Measurements from ENCODE around the gene ATP6V0E1.
"Not testable (repeated sequence)": the region's sequence is repeated elsewhere in the genome, so short reads cannot be mapped to it uniquely, and the experiment has no call there.

ATP6V0E1 gene

GRCh38 chr5:173039188-173039587 is 55.6 kb downstream of the ATP6V0E1 start:
- DNase-seq (ENCODE audit: low read depth) = no peak

GRCh38 chr5:173039964-173040363 is 56.4 kb downstream of the ATP6V0E1 start:
- no peak for DNase-seq (ENCODE audit: low read depth)

- DNase-seq (ENCODE audit: low read depth) = no peak
Measured at GRCh38 chr5:173041881-173042762, 58.6 kb downstream of the ATP6V0E1 start.

- DNase-seq (ENCODE audit: low read depth) = no peak
Measured at GRCh38 chr5:173042763-173043107, 59.2 kb downstream of the ATP6V0E1 start.

- no peak for DNase-seq (ENCODE audit: low read depth)
Measured at GRCh38 chr5:173045474-173045873, 61.9 kb downstream of the ATP6V0E1 start.

GRCh38 chr5:173047096-173047837 is 63.7 kb downstream of the ATP6V0E1 start:
- not testable (repeated sequence) for DNase-seq (ENCODE audit: low read depth)

- no peak for DNase-seq (ENCODE audit: low read depth)
Measured at GRCh38 chr5:173047838-173048105, 64.2 kb downstream of the ATP6V0E1 start.

- no peak for DNase-seq (ENCODE audit: low read depth)
Measured at GRCh38 chr5:173050791-173051190, 67.2 kb downstream of the ATP6V0E1 start.

- DNase-seq (ENCODE audit: low read depth) = peak; percentile 10
Measured at GRCh38 chr5:173051746-173052145, 68.2 kb downstream of the ATP6V0E1 start.

GRCh38 chr5:173053041-173053440 is 69.5 kb downstream of the ATP6V0E1 start:
- DNase-seq (ENCODE audit: low read depth) = peak; percentile 51

- DNase-seq (ENCODE audit: low read depth) = no peak
Measured at GRCh38 chr5:173055042-173055721, 71.6 kb downstream of the ATP6V0E1 start.

- DNase-seq (ENCODE audit: low read depth) = no peak
Measured at GRCh38 chr5:173055722-173055982, 72.1 kb downstream of the ATP6V0E1 start.

- DNase-seq (ENCODE audit: low read depth) = peak; percentile 92
Measured at GRCh38 chr5:173055983-173056782, 72.6 kb downstream of the ATP6V0E1 start, which contains the start of gene CREBRF. Gene CREBRF (plus strand): TSS chr5:173056352. CDS start chr5:173080776, 24,424 bp downstream.

- DNase-seq (ENCODE audit: low read depth) = no peak
Measured at GRCh38 chr5:173056783-173057061, 73.2 kb downstream of the ATP6V0E1 start.

GRCh38 chr5:173057062-173057924 is 73.7 kb downstream of the ATP6V0E1 start:
- peak; percentile 95 for DNase-seq (ENCODE audit: low read depth)

GRCh38 chr5:173062141-173062540 is 78.6 kb downstream of the ATP6V0E1 start:
- no peak for DNase-seq (ENCODE audit: low read depth)

- DNase-seq (ENCODE audit: low read depth) = no peak
Measured at GRCh38 chr5:173065155-173065554, 81.6 kb downstream of the ATP6V0E1 start.

GRCh38 chr5:173069671-173070070 is 86.1 kb downstream of the ATP6V0E1 start:
- DNase-seq (ENCODE audit: low read depth) = no peak

- no peak for DNase-seq (ENCODE audit: low read depth)
Measured at GRCh38 chr5:173075137-173075843, 91.7 kb downstream of the ATP6V0E1 start.

- no peak for DNase-seq (ENCODE audit: low read depth)
Measured at GRCh38 chr5:173075970-173076369, 92.4 kb downstream of the ATP6V0E1 start.

GRCh38 chr5:173076471-173076870 is 92.9 kb downstream of the ATP6V0E1 start:
- not testable (repeated sequence) for DNase-seq (ENCODE audit: low read depth)

Data from fibroblast of the conjunctiva (primary cell).